Measurements from ENCODE around the gene HIRIP3.

Gene HIRIP3

GRCh38 chr16:29995911-29996765 is 721 bp upstream of the HIRIP3 start, which contains the start of gene INO80E:
Gene INO80E, plus strand, starts transcription at chr16:29996241. Its CDS starts 70 bp downstream, at chr16:29996311.
- peak; percentile 99 for DNase-seq

GRCh38 chr16:29994600-29995323 is 655 bp downstream of the HIRIP3 start:
- peak; percentile 78 to 86 for DNase-seq

GRCh38 chr16:29993903-29994599 is 1.4 kb downstream of the HIRIP3 start:
- DNase-seq, result no peak

GRCh38 chr16:29993191-29993902 is 2.1 kb downstream of the HIRIP3 start:
- no peak for DNase-seq

GRCh38 chr16:29992344-29992967 is 3.0 kb downstream of the HIRIP3 start:
- DNase-seq, result no peak

- DNase-seq, result no peak
Measured at GRCh38 chr16:29991571-29991904, 3.9 kb downstream of the HIRIP3 start.

GRCh38 chr16:29990883-29991570 is 4.4 kb downstream of the HIRIP3 start:
- no peak for DNase-seq

GRCh38 chr16:29990034-29990433 is 5.4 kb downstream of the HIRIP3 start:
- no peak for DNase-seq

GRCh38 chr16:29989111-29989858 is 6.1 kb downstream of the HIRIP3 start:
- no peak for DNase-seq

GRCh38 chr16:29988346-29989075 is 6.9 kb downstream of the HIRIP3 start:
- no peak for DNase-seq

- DNase-seq, result no peak
Measured at GRCh38 chr16:29987371-29988085, 7.9 kb downstream of the HIRIP3 start.

- DNase-seq, result no peak
Measured at GRCh38 chr16:29986931-29987330, 8.5 kb downstream of the HIRIP3 start.

- no peak for DNase-seq
Measured at GRCh38 chr16:29986231-29986630, 9.2 kb downstream of the HIRIP3 start.

- no peak for DNase-seq
Measured at GRCh38 chr16:29985271-29985811, 10.1 kb downstream of the HIRIP3 start.

GRCh38 chr16:29984764-29985147 is 10.7 kb downstream of the HIRIP3 start:
- DNase-seq, result no peak

GRCh38 chr16:29984137-29984763 is 11.2 kb downstream of the HIRIP3 start:
- no peak for DNase-seq

- no peak for DNase-seq
Measured at GRCh38 chr16:29983420-29984136, 11.8 kb downstream of the HIRIP3 start.
